Urothelium cell line (cell line): ENCODE measurements around the gene FBXO17.
"Not testable (repeated sequence)": the region's sequence is repeated elsewhere in the genome, so short reads cannot be mapped to it uniquely, and the experiment has no call there.

Experiments
- DNase-seq: peaks from one replicate; pipeline ENCODE4 v3.0.0; 2011; ENCODE audit warnings: low spot score, mixed read lengths
- FAIRE-seq: peaks from 2 replicates; lab custom pipeline; 2011; peaks lifted over from hg19 to GRCh38; lab: Jason Lieb, UNC

FBXO17 gene

DNA sequence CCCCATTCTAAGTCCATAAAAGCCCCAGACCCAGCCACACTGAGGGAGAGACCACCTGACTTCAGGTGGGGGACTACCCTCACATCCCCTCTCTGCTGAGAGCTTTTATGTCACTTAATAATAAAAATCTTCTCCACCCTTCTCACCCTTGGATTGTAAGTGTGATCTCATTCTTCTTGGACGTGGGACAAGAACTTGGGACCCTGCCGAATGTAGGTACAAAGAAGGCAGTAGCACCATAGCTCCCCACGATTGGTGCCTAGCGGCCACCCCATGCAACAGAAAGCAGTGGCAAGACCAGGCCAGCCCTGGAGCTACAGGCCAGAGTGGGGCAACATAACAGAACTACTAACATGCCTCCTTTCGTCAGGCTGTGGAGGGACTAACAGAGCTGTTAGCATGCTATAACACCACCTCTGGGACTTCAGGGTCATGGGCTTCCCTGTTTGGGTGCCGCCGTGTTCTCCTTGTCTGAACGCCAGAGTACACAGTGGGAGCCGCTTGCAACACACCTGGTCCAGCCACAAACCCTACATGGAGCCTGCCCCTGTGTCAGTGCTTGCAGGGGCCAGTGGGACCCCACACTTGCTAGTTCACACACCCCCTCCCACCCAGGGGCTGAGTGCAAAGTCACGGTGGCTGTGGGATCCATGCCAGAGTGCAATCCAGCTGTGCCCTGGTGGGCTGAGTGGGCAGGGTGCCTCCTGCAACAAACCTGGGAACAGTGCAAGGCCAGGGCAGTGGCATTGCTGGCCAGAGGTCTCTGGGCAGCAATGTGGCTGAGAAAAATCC lies 5.2 kb upstream of the FBXO17 start:
- no peak for FAIRE-seq
- DNase-seq: no peak

- FAIRE-seq: no peak
- DNase-seq: no peak
Measured at GRCh38 chr19:38979812-38980211, 4.3 kb upstream of the FBXO17 start.

DNA sequence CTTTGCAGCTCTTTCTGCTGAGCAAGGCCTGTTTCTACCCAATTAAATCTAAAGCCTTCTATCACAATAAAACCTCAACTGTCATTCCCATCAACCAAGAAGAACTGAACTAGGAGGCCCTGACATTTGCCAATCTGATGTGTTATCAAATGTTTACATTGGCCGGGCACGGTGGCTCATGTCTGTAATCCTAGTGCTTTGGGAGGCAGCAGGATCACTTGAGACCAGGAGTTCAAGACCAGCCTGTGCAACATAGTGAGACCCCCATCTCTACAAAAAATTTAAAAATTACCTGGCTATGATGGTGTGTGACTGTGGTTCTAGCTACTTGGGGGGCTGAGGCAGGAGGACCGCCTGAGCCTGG lies 2.8 kb upstream of the FBXO17 start:
- DNase-seq: no peak
- no peak for FAIRE-seq

- DNase-seq (no peak), FAIRE-seq (no peak)
Measured at GRCh38 chr19:38977445-38978325, 2.1 kb upstream of the FBXO17 start.

DNA sequence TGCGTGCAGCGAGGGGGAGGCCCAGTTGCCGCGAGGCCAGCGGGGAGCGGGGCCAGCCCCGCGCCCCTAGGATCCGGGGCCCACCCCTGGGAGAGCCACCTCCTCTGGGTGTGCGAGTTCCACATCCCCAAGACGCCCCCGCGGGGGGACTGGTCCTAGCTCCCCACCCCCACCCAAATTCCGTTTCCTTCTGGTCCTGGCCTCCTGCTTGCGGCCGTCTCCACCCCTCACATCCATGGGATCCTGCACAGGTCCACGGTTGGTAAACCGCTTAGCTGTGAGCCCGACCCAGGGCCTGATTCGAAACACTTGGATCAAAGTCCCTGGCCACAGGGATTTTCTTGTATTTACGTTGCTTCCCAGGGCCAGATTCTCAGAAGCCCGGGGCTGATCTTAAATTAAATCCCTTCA lies 324 bp upstream of the FBXO17 start:
- FAIRE-seq (no peak), DNase-seq (no peak)

- no peak for FAIRE-seq
- DNase-seq: no peak
Measured at GRCh38 chr19:38974624-38975213, 823 bp downstream of the FBXO17 start.

- FAIRE-seq: no peak
- DNase-seq: no peak
Measured at GRCh38 chr19:38971672-38972071, 3.9 kb downstream of the FBXO17 start.

- FAIRE-seq (no peak), DNase-seq (no peak)
Measured at GRCh38 chr19:38970664-38971532, 4.6 kb downstream of the FBXO17 start.

- DNase-seq, FAIRE-seq: not testable (repeated sequence)
Measured at GRCh38 chr19:38966149-38966548, 9.4 kb downstream of the FBXO17 start.

GRCh38 chr19:38964738-38965137 lies 10.8 kb downstream of the FBXO17 start:
- no peak for FAIRE-seq
- DNase-seq: no peak

DNA sequence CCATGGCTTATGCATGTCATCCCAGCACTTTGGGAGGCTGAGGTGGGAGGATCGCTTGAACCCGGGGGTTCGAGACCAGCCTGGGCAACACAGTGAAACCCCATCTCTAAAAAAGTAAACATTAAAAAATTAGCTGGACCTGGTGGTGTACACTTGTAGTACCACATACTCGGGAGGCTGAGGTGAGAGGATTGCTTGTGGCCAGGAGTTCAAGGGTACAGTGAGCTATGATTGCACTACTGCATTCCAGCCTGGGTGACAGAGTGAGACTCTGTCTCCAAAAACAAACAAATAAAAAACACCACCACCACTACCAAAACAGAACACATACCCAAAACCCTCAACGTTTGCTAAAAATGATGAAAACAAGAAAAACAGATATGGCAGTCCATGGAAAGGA lies 15.9 kb downstream of the FBXO17 start:
- FAIRE-seq (no peak), DNase-seq (no peak)

- DNase-seq (no peak), FAIRE-seq (no peak)
Measured at GRCh38 chr19:38958301-38958700, 17.2 kb downstream of the FBXO17 start.

GRCh38 chr19:38956264-38956663 lies 19.3 kb downstream of the FBXO17 start:
- DNase-seq: no peak
- FAIRE-seq: no peak

DNA sequence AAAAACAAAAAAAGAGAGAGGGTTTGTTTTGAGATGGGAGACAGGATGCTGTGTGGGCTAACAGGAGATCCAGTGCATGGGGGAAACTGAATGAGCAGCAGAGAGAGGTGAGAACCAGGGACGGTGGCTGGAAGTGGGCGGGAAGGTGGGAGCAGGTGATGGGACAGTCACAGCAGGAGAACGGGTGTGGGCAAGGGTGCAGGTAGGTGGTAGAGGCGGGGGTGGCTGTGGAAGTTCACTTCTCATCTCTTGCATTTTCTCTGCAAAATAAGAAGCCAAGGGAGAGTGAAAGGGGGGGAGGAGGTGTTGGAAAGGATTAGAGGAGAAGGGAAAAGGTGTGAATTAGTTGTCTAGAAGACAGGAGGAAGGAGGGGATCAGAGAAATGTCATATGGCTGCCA lies 21.9 kb downstream of the FBXO17 start:
- FAIRE-seq (no peak), DNase-seq (no peak)

DNA sequence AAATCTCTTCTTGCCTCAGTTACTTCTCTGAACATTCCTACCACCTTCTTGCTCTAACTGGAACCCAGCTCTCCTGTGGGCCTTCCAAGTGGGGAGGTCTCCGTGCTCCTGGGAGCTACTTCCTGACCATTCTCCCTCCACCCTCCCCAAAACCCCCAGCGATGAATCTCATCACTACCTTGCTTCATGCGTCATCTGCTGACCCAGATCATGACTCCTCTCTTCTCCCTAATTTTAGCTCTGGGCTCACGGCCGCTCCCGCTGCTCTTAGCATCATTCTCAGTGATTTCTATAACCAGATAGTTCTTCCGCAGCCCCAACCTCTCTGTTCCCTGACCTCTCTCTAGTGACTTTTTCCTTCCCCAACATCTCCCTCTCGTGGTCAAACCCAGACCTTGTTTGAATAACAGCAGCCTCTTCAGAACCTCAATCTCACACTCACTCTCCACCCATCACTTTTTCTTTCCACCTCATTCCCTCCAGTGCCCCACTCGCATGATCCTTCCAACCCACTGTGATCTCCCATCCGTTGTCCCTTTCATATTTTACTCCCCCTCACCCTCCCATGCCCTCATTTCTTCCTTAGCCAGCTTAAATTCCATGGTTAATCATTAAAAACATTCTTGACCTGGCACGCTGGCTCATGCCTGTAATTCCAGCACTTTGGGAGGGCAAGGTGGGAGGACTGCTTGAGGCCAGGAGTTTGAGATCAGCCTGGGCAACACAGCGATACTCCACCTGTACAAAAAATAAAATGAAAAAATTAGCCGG lies 23.0 kb downstream of the FBXO17 start:
- DNase-seq (no peak), FAIRE-seq (no peak)

- FAIRE-seq: no peak
Measured at GRCh38 chr19:38951187-38951586, 24.4 kb downstream of the FBXO17 start.

GRCh38 chr19:38949580-38950367 lies 25.8 kb downstream of the FBXO17 start:
- FAIRE-seq: no peak
- no peak for DNase-seq

More at GRCh38 chr19:38951187-38951586, 24.4 kb downstream of the FBXO17 start:
- no peak for DNase-seq

DNA sequence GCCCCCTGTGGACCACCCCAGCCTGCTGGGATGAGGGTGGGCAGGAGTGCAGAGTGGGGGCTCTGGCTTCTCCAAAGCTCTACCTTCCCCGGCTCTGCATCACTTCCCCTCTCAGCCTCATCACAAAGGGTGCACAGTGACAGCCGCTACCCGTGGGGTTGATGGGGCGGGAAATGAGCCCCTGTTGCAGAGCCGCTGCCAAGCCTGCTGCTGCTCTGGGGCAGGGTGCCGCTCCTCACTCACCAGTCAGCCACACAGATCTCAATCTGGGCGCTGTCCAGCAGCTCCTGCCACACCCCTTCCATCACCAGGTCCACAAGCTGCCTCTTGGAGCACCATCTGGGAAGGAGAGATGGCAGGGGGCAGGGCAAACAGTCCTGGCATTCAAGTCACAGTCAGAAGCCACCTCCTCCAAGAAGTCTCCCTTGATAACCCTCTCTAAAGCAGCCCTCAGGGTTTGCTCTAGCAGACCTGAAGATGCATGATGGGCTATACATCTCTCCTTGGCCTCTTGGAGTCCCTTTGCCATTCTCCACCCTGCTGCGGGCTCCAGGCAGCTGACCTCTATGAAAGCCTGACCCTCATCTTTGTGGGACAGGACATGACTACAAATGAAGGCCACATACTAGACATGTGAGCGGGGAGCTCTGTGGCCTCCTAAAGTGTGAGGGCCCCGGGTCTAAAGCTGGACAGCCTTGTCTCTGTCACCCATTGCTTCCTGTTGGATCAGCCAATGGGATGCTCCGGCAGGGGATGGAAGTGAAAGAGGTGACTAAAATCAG lies 29.1 kb downstream of the FBXO17 start:
- FAIRE-seq: no peak
- DNase-seq: no peak
